CD4-positive, alpha-beta T cell treated with Interleukin-4 for 1 hour (primary cell): Measurements from ENCODE around the gene NUPR1.
"Not testable (repeated sequence)": the region's sequence is repeated elsewhere in the genome, so short reads cannot be mapped to it uniquely, and the experiment has no call there.

Experiments used
- DNase-seq, 2 donors: peaks; one replicate each; pipeline ENCODE4 v3.0.0-alpha.2; 2020 to 2022

NUPR1 gene

GRCh38 chr16:28526201-28527099 is 12.3 kb downstream of the NUPR1 start:
- DNase-seq = no peak

DNA sequence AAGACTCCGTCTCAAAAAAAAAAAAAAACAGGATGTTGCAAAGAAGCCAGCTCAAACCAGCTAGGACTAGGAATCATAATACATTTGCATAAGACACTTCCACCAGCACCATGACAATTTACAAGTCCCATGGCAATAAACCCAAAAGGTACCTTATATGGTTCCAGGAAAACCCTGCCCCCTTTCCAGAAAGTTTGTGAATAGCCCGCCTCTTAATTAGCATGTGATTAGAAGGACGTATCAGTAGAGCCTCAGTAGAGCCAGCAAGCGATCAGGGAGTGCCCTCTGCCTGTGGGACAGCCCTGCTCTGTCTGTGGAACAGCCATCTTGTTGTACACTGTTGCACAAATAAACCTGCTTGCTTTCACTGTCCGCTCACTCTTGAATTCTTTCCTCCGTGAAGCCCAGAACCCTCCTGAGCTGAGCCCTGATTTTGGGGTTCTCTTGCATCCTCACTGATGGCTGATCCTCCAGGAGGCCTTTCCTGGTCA is 14.0 kb downstream of the NUPR1 start:
- DNase-seq = peak; percentile 12 to 37

DNA sequence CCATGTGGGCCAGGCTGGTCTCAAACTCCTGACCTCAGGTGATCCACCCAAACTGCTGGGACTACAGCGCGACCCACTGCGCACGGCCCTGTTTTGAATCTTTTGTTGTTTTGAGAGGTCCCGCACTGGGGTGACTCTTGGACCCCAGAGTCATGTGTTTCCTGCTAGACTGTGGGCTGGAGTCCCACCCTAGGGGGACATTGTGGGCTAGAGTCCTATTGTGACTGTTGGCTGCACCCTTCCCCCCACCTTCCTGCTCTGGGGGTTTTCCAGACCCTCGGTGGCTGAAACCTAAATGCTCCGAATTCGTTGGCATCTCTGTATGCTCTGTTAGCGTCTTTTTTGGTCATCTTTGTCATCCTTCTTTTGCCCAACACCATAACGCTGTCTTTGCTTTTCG is 16.0 kb downstream of the NUPR1 start:
- no peak for DNase-seq

GRCh38 chr16:28521436-28521835 is 17.3 kb downstream of the NUPR1 start:
- no peak for DNase-seq

DNA sequence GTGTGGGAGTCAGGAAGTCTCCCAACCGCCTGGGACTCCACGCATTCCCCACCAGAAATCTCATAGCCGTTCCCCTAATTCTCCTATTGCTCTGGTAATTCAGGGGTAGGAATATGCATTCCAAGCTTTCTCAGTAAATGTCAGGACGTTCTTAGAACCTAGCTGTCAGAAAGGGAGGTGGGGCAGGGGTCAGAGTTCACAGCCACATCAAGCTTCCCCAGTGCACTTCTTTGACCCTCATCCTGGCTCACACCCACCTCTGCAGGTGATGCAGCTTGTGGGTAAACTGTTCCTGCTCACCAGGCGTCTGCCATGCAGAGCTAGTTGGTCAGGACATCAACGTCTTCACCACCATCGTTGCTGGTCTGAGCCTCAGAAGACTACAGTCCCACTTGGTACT is 18.1 kb downstream of the NUPR1 start:
- DNase-seq = no peak

DNA sequence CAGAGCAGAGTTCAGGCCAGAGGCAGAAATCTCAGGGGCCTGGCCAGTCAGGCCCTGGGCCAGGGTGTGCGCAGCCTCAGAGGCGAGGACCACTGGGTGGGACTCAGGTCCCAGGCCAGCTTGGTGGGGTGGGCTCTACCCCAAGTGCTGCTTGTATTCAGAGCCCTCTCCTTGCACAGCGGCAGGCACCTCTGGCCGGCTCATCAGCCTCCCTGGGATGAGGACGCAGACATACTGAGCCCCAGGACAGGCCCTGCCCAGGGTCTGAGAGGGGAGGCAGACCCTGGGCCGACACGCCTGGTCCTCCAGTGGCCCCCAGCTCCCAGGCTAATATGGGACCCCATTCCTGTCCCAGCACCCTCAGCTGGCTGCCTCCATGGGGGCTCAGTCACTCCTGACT is 24.5 kb downstream of the NUPR1 start:
- DNase-seq = no peak

- no peak for DNase-seq
Observed at GRCh38 chr16:28513484-28514181, 25.1 kb downstream of the NUPR1 start.

DNA sequence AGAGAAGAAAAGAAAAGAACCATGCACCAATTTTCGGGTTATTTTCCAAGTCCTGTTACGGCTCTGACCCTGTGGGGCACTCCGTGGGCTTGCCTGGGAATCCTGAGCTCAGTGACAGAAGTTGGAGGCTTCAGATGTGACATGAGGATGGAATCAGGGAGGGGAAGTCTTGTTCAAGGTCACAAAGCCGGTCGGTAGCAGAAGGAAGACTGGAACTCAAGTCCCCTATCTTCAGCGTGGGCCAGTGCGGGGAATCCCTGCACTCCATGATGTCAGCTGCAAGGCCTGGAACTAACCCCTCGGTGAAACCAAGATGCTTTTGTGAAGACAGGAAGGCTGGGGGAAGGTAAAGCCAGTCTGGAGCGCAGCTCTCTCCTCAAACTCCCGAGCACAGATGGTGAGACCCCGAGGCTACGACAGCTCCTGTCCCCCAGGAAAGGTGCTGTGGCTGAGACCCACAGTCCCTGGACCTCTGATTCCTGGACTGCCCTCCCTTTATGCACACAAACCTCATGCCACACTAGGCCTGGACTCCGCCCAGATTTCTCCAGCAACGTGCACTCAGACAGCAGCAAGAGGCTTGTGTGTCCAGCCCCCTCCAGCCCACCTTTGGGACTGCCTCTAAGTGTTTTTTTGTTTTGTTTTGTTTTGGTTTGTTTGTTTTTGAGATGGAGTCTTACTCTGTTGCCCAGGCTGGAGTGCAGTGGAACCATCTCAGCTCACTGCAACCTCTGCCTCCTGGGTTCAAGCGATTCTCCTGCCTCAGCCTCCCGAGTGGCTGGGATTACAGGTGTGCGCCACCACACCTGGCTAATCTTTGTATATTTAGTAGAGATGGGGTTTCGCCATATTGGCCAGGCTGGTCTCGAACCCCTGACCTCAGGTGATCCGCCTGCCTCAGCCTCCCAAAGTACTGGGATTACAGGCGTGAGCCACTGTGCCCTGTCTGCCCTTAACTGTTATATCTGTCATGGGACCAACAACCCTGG is 26.7 kb downstream of the NUPR1 start:
- DNase-seq = no peak

GRCh38 chr16:28511031-28511430 is 27.7 kb downstream of the NUPR1 start:
- DNase-seq = no peak

- DNase-seq = no peak
Observed at GRCh38 chr16:28505489-28506137, 33.2 kb downstream of the NUPR1 start.

DNA sequence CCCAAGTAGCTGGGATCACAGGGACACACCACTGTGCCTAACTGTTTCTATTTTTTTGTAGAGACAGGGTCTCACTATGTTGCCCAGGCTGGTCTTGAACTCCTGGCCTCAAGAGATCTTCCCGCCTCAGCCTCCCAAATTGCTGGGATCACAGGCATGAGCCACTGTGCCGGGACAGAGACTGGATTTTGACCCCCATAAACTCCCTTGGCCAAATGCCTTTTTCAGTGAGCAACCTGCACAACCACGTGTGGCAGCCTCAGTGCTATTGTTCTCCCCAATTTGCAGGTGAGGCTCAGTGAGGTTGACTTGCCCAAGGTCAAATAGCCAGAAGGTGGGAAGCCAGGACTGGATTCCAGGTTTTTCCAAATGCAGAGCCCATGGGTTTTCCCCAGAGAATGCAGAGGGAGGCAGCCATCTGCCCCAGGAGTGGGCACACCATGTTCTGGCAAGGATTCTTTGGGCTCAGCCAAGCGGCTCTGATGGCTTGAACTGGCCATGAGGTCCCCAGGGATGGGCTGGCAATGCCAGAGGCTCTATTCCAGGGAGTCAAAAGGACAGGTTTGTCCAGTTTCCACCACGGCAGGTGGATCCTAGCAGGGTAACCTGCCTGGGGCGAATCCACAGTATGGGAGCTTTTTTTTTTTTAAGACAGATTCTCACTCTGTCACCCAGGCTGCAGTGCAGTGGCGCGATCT is 33.9 kb downstream of the NUPR1 start:
- DNase-seq = no peak

DNA sequence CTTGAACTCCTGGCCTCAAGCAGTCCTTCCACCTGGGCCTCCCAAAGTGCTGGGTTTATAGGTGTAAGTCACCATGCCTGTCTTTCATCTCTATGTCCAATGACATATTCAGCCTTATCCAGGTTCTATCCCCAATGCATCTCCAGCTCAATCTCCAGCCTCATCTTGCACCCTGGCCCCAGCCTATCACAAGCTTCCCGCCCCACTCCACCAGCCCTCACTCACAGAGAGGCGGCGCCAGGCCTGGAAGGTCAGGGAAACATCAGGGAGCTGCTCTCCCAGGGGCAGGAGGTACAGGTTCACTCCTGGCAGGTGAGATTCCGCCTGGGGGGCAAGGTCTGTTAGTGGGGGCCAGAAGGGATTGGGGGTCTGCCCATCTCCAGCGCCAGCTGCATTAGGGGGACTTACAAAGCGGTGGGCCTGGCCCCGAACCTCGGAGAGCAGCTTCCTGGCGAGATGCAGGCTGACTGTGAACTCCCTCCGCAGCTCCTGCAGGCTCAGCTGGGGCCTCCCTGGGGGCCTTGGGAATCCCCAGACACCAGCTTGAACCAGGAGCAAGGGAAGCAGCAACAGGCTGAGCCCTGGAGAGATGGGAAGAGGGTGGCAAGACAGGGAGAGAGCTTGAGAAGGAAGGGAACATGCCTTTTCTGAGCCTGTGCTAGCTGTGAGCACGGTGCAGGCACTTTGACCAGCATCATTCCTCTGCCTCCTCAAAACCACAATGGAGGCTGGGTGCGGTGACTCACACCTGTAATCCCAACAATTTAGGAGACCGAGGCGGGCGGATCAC is 35.1 kb downstream of the NUPR1 start:
- DNase-seq = no peak

- DNase-seq = no peak
Observed at GRCh38 chr16:28502290-28502689, 36.5 kb downstream of the NUPR1 start.

GRCh38 chr16:28501258-28502232 is 37.2 kb downstream of the NUPR1 start:
- DNase-seq = no peak

DNA sequence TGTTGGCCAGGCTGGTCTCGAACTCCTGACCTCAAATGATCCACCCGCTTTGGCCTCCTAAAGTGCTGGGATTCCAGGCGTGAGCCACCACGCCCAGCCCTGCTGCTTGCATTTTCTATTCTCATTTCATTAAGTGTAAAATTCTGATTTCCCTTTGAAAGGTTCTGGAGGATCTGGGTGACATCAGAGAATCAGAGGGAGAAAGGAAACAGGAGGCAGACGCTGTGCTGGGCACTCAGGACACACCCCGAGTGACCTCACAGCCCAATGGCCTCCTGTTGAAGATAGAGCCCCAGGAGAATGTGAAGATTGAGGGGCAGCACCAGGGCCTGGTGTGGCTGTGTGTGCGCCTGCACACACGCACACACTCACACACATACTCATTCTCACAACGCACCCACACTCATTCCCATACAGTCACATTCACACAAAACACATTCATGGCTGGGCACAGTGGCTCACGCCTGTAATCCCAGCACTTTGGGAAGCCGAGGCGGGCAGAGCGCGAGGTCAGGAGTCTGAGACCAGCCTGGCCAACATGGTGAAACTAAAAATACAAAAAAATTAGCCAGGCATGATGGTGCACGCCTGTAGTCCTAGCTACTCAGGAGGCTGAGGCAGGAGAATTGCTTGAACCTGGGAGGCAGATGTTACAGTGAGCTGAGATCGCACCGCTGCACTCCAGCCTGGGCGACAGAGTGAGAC is 38.1 kb downstream of the NUPR1 start:
- DNase-seq = not testable (repeated sequence)

DNA sequence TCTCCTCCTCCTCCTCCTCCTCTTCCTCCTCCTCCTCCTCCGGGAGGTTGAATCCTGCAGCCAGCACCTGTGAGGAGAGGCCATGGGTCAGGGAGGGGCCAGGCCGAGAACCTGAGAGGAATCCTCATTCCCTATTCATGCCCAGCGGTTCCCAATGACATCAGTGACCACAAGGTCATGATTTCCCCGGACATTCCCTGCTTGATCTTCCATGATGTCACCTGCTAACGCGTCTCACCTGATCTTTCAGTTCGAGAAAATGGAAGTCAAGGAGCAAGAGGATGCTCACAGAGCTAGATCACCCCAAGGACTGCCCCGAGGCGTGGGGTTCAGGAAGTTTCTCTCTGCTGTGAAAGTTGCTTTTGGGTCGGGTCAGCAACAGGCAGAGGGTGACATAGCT is 38.9 kb downstream of the NUPR1 start:
- no peak for DNase-seq

- no peak for DNase-seq
Observed at GRCh38 chr16:28498666-28499381, 40.0 kb downstream of the NUPR1 start.
